ENCODE results near the gene CAMK2A. TPM values are rescaled to one million over a fixed set of nuclear protein-coding genes. Genes with fewer than 3 reads are reported as not detected.

The CAMK2A gene
- total RNA-seq, 4 donors from 2014 or later, result 1.4 to 6.9 (median 3.6) TPM

GRCh38 chr5:150301901-150302300 lies 12.3 kb upstream of the CAMK2A start:
- Histone ChIP-seq H3K4me3 (peak overlapping the region; percentile 18 to 49), H3K36me3 (peaks cover 0 to 12% of the 10 kb centered on the region in 2 donors), H3K27me3 (peaks cover 33% of the 10 kb centered on the region), H3K27ac (peak overlapping the region in 3 of 4 donors; percentile 78 to 85 (median 80)), H3K9me3 (no peaks in the 10 kb centered on the region), H3K4me1 (peaks cover 0 to 69% (median 21%) of the 10 kb centered on the region in 3 donors)
- TF ChIP-seq POLR2AphosphoS5 (IDR thresholded peaks at IDR 0.05) (no peak), POLR2A (IDR thresholded peaks at IDR 0.05) (no peak), EP300 (IDR thresholded peaks at IDR 0.05) (no peak)
- TF ChIP-seq, protein P1, sequence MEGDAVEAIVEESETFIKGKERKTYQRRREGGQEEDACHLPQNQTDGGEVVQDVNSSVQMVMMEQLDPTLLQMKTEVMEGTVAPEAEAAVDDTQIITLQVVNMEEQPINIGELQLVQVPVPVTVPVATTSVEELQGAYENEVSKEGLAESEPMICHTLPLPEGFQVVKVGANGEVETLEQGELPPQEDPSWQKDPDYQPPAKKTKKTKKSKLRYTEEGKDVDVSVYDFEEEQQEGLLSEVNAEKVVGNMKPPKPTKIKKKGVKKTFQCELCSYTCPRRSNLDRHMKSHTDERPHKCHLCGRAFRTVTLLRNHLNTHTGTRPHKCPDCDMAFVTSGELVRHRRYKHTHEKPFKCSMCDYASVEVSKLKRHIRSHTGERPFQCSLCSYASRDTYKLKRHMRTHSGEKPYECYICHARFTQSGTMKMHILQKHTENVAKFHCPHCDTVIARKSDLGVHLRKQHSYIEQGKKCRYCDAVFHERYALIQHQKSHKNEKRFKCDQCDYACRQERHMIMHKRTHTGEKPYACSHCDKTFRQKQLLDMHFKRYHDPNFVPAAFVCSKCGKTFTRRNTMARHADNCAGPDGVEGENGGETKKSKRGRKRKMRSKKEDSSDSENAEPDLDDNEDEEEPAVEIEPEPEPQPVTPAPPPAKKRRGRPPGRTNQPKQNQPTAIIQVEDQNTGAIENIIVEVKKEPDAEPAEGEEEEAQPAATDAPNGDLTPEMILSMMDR (IDR thresholded peaks at IDR 0.05), result no peak
- WGBS, 2 donors (ENCODE audit: low coverage in 1 of 2), result 23% methylated on average over 9 of the region's 22 CpGs; no CpG with 5 or more reads in 1 of the 2 donors
- ATAC-seq, result no peak

DNA sequence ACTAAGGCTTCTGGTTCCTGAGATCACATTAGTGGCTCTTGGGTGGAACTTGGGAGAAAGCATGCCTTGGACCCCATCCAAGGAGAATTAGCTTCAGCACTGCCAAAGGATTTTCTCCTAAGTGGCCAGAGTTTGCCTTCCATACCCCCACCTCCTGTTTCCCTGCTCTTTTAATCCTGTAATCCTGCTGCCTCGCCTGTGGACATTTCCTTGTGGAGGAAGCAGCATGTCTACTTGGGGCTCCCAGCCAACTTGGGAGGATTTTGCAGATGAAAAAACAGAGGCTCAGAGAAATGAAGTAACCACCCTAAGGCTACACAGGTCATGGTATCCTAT lies 11.6 kb upstream of the CAMK2A start:
- Histone ChIP-seq H3K27ac (peak overlapping the region in 3 of 4 donors; percentile 46 to 80 (median 78)), H3K27me3 (peaks cover 33% of the 10 kb centered on the region), H3K4me1 (peaks cover 0 to 67% (median 21%) of the 10 kb centered on the region in 3 donors), H3K9me3 (no peaks in the 10 kb centered on the region), H3K4me3 (peak overlapping the region in 1 of 2 donors; percentile 9), H3K36me3 (peaks cover 0 to 12% of the 10 kb centered on the region in 2 donors)
- WGBS, 2 donors (ENCODE audit: low coverage in 1 of 2), result 40% methylated on average over 1 of the region's 1 CpG; no CpG with 5 or more reads in 1 of the 2 donors
- ATAC-seq, result no peak
- no peak for TF ChIP-seq POLR2A (IDR thresholded peaks at IDR 0.05)
- TF ChIP-seq, protein P1 (IDR thresholded peaks at IDR 0.05), result no peak
- no peak for TF ChIP-seq EP300 (IDR thresholded peaks at IDR 0.05)
- TF ChIP-seq POLR2AphosphoS5 (IDR thresholded peaks at IDR 0.05), result no peak

DNA sequence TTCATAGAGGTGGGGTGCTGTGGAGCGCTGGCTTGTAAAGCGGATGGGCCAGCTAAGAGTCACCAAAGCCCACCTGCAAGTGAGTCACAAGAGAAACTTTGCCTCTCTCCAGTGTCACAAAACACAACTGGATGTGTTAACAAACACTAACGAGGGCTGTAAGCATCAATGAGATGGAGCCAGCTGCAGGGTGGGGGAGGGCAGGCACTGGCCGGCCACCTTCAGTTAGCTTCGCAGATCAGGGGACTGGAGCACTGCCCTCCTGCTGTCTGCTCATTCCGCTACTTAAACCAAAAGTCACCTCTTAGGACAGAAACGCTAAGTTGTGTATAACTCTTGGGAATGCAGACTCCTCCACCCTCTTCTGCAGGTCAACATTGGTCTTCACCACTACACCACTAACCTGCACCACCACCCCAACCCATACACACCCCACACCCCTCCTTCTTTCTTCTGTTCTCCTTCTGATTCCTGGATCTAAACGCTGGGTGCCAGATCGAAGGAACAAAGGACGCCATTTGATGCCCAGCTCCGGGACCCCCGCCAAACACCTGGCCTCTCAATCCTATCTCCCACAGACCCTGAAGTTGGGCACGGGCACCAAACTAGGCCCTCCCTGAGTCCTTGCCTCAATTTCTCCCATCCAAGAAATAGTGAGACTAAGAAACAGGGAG lies 11.1 kb upstream of the CAMK2A start:
- H3K27me3 ChIP-seq, result peaks cover 33% of the 10 kb centered on the region
- TF ChIP-seq EP300 (IDR thresholded peaks at IDR 0.05), result no peak
- no peak for TF ChIP-seq POLR2AphosphoS5 (IDR thresholded peaks at IDR 0.05)
- TF ChIP-seq POLR2A (IDR thresholded peaks at IDR 0.05), result no peak
- TF ChIP-seq, protein P1 (IDR thresholded peaks at IDR 0.05), result no peak
- ATAC-seq, result no peak
- H3K27ac ChIP-seq, result peak overlapping the region in 3 of 4 donors; percentile 46 to 80 (median 78)
- WGBS, 2 donors (ENCODE audit: low coverage in 1 of 2), result 40 to 55% methylated on average over 7 to 8 of the region's 13 CpGs
- no peaks in the 10 kb centered on the region for H3K9me3 ChIP-seq
- H3K4me3 ChIP-seq, result peak overlapping the region in 1 of 2 donors; percentile 9
- H3K4me1 ChIP-seq, result peaks cover 0 to 62% (median 21%) of the 10 kb centered on the region in 3 donors
- H3K36me3 ChIP-seq, result peaks cover 0 to 12% of the 10 kb centered on the region in 2 donors

GRCh38 chr5:150299571-150300327 lies 10.2 kb upstream of the CAMK2A start:
- Histone ChIP-seq H3K27ac (peak overlapping the region in 3 of 4 donors; percentile 68 to 80 (median 71)), H3K9me3 (no peaks in the 10 kb centered on the region), H3K4me3 (no peak overlapping the region), H3K27me3 (peaks cover 33% of the 10 kb centered on the region), H3K4me1 (peaks cover 0 to 61% (median 27%) of the 10 kb centered on the region in 3 donors), H3K36me3 (peaks cover 0 to 12% of the 10 kb centered on the region in 2 donors)
- 15 to 70% methylated on average over 2 to 5 of the region's 6 CpGs for WGBS, 2 donors (ENCODE audit: low coverage in 1 of 2)
- ATAC-seq, result no peak
- TF ChIP-seq, protein P1 (IDR thresholded peaks at IDR 0.05), result no peak
- TF ChIP-seq POLR2A (IDR thresholded peaks at IDR 0.05), result no peak
- TF ChIP-seq POLR2AphosphoS5 (IDR thresholded peaks at IDR 0.05), result no peak
- TF ChIP-seq EP300 (IDR thresholded peaks at IDR 0.05), result no peak

All from gastroesophageal sphincter (tissue), 4 donors.